ENCODE data around the gene ODR4.
"Not testable (repeated sequence)": the region's sequence is repeated elsewhere in the genome, so short reads cannot be mapped to it uniquely, and the experiment has no call there.

Gene ODR4

DNA sequence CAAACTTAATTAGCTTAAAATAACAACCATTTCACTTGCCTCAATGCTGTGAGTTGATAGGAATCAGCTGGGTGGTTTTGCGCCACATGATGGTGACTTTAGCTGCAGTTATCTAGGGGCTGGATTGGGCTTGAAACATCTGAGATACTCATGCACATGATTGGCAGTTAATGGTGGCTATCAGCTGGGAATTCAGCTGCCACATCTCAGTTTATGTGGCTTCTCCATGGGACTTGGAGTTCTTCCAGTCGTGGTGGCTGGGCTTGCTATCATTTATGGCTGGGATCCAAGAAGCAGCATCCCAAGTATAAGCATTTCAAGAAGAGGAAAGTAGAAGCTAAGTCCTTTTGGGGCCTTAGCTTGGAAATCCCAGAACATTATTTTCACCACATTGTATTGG lies 48.9 kb downstream of the ODR4 start:
- no peak for DNase-seq

DNA sequence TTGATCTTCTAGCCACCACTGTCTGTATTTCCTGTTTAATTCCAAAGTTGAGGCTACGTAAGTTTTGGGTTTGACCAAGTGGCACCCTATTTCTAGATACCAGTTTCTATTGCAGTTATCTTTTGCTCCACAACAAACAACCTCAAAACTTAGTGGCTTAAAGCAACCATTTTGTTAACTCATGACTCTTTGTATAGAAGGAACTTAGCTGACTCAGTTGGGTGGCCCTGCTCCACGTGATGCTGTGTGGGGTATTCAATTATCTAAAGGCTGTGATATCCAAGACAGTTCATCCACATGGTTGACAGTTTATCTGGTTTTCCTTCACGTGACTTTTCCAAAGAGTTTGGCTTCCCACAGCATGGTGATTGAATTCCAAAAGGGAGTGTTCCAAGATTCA lies 50.5 kb downstream of the ODR4 start:
- no peak for DNase-seq

DNA sequence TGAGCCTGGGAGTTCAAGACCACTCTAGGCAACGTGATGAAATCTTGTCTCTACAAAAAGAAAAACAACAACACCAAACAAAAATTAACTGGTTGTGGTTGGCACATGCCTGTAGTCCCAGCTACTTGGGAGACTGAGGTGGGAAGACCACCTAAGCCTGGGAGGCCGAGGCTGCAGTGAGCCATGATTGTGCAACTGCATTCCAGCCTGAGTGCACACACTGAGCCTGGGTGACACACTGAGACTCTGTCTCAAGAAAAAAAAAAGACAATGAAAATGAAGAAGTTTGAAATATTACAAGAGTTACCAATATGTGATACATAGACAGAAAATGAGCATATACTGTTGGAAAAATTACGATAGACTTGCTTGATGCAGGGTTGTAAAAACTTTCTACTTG lies 53.4 kb downstream of the ODR4 start:
- no peak for DNase-seq

DNA sequence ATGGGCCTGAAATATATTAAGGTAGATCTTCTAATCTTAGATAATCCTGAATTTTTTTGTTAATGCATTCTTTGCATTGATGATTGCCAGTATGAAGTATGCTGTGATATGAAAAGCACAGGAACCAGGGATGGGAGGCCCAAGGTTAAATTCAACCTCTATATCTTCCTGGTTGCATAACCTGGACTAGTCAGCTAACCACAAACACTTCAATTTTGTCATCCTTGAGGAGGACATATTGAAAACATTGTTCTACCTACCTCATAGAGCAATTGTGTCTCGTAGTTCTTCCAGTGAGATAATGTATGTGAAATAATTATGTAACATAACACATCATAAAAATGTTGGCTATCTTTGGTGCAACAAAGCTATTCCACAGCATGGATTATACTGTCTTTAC lies 59.7 kb downstream of the ODR4 start:
- DNase-seq, result no peak

DNA sequence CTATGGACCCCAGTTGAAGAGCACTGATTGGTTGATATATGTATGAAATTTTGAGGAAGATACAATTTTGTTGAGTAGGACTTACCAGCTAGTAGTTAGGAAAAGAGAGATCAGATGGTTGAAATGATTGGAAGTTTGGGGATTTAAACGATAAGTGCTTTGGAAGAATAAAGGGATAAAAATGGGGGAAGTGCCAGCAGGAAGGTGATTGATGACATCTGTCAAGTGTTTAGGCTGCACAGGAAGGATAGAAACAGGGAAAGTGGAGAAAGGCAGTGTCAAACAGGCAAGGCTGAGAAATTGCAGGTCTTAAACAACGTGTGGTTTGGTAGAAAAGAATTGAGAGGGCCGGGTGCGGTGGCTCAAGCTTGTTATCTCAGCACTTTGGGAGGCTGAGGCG lies 62.9 kb downstream of the ODR4 start:
- no peak for DNase-seq

DNA sequence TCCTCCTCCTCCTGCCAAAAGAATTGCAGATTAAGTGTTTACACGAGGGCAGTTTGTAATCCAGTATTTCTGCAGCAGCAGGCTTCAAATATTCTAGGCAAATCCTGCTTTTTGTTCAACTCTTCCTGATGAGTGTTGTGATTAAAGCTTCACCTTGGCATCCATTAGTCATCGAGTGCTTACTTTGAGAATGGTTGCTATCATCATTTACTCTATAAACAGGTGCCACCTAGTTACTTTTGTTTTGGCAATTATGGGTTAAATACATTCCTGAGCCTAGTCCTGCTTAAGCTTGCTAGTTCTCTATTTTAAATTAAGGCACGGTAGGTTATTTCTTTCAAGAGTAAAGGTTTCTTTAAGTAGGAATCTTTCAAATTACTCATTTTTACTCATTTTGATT lies 64.9 kb downstream of the ODR4 start:
- peak; percentile 37 for DNase-seq

DNA sequence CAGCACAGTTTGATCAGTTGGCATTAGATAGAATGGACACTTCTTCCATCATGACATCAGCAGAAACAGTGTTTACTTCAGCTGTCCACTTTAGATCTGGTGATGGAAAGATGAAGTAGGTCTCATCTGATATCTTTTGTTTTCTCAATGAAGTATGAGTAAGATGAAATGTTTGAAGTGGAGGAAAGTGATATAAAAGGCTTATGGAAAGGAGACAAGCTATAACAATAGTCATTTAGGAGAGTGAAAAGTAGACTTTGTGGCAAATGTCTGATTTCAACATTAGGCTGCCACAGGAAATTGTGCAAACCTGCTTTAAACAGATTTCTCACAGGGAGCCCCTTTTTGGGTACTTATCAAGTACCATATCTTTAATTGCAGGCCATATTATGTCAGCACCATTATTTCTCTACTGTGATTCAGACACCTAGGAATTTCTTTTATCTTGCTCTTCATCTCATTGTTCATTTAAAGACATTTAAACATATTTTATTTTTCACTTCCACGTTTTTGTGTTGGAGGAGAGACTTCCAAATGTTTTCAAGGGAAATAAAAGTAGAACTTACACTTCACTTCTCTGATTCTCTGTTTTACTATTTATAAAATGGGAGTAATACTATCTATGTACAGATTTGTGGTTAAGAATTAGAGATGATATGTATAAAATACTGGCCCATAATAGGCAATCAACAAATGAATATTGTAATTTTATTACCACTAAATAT lies 67.2 kb downstream of the ODR4 start:
- peak; percentile 4 for DNase-seq

DNA sequence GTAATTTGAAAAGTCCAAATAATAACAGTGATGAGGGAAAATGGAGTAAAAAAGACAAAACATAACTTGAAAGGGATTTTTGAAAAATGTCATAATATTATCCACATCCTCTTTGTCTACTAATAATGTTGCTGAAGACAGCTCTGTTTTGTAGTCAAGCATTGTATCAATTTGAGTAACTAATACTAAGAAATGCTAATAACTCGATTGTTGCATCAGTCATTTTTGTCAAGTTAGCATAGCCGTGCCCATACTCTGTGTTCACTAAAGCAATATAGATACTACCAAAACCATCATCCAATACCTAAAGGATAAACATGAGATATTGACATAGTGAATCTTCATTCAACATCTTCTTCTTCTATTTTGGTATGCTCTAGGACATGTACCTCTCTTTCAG lies 68.0 kb downstream of the ODR4 start:
- DNase-seq, result no peak

DNA sequence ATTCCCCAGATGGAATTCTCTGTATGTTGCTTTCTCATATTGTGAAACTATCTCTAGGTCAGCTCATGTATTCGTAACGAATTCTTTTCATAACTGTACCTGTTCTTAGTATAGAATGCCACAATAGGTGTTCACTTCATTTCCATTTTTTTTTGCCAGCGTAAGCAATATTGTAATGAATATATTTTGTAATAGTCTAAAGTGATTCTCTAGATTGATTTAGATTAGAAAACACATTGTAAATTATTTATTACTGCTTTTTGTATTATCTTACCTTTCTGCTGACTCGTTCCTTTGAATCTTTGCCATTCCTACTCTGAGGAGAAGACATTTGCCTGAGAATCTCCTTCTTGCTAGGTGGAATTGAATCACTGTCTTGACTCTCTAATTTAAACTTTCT lies 70.5 kb downstream of the ODR4 start:
- DNase-seq, result no peak

DNA sequence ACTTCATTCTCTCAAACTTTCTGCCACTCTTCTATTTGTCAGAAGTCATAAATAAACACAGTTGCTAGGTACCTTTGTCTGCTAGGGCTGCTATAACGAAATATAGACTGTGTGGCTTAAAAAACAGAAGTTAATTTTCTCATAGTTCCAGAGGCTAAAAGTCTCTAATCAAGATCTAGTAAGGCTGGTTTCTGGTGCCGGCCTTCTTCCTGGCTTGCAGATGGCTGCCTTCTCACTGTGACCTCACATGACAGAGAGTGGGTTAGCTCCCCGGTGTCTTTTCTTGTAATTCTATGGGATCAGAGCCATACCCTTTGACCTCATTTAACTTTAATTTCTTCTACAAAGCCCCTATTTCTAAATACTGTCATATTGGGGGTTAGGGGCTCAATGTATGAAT lies 79.3 kb downstream of the ODR4 start:
- DNase-seq, result no peak

DNA sequence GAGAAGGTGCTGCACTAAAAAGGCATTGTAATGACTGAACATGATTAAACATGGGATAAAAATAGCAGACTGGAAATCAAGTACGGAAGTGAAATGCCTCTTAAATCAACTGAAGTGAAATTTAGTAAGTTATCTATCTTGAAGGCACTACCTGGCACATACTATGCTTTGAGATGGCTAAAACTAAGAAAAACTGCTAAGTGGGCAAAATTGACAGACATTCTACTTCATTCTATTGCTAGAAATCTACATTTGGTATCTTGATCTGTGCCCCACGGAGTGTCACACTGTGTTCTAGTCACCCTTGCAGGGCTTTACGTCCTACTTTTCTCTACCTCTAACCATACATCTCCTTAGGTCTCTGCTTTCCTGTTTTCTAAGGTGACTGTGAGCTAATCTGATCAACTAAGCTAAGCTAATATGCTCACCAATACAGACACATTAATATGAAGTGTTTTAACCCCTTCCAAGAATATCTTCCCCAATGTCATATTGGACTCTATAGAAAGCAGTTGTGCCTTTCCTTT lies 81.2 kb downstream of the ODR4 start:
- DNase-seq, result no peak

DNA sequence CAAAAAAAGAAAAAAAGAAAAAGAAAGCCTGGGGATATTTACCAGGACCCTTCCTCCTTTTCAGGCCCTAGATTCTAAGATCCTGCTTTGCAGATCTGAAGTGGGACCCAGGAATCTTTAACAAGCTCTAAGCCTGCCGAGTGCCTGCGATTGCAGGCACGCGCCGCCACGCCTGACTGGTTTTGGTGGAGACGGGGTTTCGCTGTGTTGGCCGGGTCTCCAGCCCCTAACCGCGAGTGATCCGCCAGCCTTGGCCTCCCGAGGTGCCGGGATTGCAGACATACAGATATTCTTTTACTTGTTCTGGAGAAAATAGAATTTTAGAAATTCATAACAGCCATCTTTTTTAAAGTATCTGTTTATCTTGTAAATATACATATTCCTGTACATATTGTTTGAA lies 83.5 kb downstream of the ODR4 start:
- not testable (repeated sequence) for DNase-seq

DNA sequence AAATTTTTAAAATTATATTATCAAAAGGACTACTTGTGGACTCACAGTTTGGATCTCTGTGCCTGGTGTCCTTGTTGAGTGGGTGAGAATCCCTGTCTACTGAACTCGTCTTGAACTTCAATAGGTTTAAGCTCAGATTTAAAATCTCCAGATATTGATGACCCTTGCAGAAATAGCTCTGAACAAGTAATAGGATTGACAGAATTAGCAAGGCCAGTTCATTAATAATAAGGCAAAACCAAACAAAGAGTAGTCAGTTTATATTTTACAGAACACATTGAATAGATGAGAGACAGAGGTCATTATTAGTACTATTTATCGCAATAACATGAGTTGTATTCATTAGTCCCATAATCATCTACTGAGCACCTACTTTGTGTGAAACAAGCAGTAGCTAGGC lies 85.4 kb downstream of the ODR4 start, which contains the start of gene PDC:
Gene PDC, minus strand, starts transcription at position 101 of the 400 bp plus-strand sequence. CDS start 11,655 bp downstream, outside the sequence.
- DNase-seq, result no peak

DNA sequence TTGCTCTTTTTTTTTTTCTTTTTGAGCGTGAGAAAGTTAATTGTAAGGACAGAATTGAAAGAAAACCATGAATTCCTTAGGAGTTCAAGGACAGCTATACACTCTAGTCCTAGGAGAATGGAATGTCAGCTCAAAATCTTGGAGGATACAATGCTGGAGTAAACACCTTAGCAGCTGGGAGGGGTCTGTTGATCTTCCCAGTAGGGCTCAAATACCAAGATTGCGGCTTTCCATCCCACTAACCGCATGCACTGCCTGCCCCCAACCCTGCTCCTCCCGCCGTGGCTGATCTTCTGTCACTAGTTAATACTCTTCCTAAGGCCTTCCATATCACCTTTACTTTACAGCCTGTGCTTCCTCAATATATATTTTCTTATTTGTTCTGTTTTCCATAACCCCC lies 87.9 kb downstream of the ODR4 start:
- no peak for DNase-seq

DNA sequence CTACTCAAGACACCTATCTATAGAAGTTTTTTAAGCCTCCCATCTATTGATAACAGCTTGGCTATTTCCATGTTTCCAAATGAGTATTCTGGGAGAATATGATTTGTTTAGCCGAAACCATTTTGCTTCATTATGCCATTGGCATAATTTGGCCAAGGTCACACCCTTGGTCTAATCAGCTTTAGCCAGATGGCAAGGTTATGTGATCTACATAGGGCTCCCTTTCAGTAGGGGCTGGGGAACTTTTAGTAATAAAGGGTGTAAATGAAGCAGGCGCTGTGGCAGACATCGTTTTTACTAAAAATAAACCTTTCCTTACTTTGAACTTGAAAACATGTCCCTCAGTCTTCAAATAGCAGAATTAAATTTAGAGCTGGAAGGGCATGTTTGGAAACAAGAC lies 88.3 kb downstream of the ODR4 start:
- DNase-seq, result no peak

DNA sequence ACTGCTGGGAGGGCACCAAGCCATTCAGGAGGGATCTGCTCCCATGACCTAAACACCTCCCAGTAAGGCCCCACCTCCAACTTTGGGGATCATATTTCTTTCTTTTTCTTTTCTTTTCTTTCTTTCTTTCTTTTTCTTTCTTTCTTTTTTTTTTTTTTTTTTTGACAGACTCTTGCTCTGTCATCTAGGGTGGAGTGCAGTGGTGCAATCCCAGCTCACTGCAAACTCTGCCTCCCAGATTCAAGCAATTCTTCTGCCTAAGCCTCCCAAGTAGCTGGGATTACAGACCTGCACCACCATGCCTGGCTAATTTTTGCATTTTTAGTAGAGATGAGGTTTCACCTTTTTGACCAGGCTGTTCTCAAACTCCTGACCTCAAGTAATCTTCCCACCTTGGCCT lies 89.9 kb downstream of the ODR4 start:
- DNase-seq, result not testable (repeated sequence)

DNA sequence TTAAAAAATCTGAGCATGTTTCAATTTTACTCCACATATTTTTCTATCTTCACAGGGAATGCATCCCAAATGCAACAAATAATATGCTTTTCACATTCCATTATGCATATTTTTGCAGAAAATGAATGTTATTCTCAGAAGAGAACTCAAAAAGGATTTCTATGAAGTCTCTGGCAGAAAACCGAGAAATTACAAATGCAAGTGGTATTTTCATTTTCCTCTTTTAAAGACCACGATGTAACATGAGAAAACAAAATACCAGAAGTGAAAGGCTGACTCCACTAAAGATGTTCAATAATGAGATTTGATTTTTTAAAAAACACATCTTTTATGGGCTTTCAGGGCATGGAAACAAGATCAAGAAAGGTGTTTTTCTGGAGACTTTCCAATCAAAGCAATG lies 90.3 kb downstream of the ODR4 start:
- no peak for DNase-seq

Data from NCI-H2029 treated with DMSO at 0.1 percent for 48 hours (cell line).